Coronary artery (tissue), 2 donors: ENCODE measurements around the gene ZDHHC11B.

Experiments used
- DNase-seq: peaks from one replicate; pipeline ENCODE4 v3.0.0-alpha.2; 2017; ENCODE audit warnings: low spot score
- H3K27ac ChIP-seq, 2 donors: fragments of 200-600 bp; sonication (generic); one replicate each; pipeline ENCODE4 v1.5.1; 2016 to 2019
- H3K4me3 ChIP-seq: fragments of 200-600 bp; sonication (generic); 2 replicates; pipeline ENCODE4 v1.5.1; 2016; ENCODE audit warnings: mild to moderate bottlenecking, moderate library complexity
- TF ChIP-seq, protein P1 (sequence below): fragments of 200-600 bp; sonication (generic); IDR thresholded peaks from one replicate; pipeline ENCODE4 v1.5.1; 2019; ENCODE audit warnings: antibody characterized with exemption

ZDHHC11B gene

DNA sequence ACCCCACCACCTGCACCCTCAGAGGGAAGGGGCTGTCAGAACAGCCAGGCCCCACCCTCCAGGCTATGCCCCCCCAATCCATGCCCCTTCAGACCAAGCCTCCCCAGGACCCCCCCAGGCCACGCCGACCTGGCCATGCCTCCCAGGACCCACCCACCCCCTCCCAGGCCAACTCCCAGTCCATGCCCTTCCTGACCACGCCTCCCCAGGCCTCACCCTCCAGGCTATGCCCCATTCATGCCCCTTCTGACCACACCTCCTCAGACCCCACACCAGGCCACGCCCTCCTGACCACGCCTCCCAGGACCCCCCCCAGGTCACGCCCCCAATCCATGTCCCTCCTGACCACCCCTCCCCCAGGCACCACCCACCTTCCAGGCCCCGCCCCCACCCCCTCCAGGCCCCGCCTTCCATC lies 119.0 kb downstream of the ZDHHC11B start:
- no peak for DNase-seq

DNA sequence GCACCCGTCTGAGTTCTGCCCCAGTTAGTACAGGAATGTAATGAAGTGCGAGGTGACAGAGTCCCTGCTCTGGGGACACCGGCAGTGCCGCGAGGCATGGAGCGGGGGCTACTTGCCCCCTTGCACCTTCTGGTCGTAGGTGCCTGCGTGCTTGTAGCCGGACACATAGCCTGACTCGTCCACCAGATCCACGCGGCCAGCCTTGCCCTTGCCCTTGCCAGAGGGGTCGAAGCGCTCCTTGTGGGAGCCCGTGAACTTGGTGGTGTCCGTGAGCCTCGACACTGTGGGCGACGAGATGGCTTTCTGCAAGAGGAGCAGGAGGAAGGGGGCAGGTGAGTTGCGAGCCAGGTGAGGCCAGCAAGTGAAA lies 119.6 kb downstream of the ZDHHC11B start:
- Histone ChIP-seq H3K27ac (no peak overlapping the region), H3K4me3 (no peak overlapping the region)
- DNase-seq = no peak
- TF ChIP-seq, protein P1, sequence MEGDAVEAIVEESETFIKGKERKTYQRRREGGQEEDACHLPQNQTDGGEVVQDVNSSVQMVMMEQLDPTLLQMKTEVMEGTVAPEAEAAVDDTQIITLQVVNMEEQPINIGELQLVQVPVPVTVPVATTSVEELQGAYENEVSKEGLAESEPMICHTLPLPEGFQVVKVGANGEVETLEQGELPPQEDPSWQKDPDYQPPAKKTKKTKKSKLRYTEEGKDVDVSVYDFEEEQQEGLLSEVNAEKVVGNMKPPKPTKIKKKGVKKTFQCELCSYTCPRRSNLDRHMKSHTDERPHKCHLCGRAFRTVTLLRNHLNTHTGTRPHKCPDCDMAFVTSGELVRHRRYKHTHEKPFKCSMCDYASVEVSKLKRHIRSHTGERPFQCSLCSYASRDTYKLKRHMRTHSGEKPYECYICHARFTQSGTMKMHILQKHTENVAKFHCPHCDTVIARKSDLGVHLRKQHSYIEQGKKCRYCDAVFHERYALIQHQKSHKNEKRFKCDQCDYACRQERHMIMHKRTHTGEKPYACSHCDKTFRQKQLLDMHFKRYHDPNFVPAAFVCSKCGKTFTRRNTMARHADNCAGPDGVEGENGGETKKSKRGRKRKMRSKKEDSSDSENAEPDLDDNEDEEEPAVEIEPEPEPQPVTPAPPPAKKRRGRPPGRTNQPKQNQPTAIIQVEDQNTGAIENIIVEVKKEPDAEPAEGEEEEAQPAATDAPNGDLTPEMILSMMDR = no peak

More for the DNA sequence above, 119.0 kb downstream of the ZDHHC11B start:
- TF ChIP-seq, protein P1 = no peak
- Histone ChIP-seq H3K27ac (no peak overlapping the region), H3K4me3 (no peak overlapping the region)

DNA sequence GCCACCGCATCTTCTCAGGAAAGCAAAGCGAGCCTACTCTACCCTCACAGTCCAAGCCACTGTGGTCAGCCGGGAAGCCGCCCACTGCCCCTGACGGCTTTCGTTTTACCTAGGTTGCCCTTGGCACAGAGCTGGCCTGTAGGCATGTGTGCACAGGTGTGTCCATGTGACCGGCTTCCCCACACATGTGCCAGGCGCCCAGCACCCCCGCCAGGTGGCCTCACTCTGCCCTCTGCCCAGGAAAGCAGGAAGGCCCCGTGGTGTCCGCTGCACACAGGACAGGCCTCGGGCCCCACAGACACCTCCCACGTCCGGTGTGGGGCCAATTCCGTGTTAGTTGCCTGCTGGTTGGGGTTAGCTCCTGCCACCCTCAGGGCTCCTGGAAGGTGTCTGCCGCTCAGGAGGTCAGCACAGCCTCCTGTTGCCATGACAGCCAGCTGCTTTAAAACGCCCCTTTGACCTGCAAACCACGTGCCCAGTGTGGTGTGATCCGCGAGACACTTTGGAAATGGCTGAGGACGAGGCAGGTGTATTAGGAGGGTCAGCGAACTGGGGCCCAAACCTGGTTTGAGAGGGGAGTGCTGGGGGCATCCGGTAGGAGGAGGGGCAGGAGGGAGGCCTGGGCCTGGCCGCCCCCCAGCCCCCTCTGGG lies 120.1 kb downstream of the ZDHHC11B start:
- no peak for DNase-seq
- Histone ChIP-seq H3K27ac (no peak overlapping the region), H3K4me3 (no peak overlapping the region)
- TF ChIP-seq, protein P1 = no peak

DNA sequence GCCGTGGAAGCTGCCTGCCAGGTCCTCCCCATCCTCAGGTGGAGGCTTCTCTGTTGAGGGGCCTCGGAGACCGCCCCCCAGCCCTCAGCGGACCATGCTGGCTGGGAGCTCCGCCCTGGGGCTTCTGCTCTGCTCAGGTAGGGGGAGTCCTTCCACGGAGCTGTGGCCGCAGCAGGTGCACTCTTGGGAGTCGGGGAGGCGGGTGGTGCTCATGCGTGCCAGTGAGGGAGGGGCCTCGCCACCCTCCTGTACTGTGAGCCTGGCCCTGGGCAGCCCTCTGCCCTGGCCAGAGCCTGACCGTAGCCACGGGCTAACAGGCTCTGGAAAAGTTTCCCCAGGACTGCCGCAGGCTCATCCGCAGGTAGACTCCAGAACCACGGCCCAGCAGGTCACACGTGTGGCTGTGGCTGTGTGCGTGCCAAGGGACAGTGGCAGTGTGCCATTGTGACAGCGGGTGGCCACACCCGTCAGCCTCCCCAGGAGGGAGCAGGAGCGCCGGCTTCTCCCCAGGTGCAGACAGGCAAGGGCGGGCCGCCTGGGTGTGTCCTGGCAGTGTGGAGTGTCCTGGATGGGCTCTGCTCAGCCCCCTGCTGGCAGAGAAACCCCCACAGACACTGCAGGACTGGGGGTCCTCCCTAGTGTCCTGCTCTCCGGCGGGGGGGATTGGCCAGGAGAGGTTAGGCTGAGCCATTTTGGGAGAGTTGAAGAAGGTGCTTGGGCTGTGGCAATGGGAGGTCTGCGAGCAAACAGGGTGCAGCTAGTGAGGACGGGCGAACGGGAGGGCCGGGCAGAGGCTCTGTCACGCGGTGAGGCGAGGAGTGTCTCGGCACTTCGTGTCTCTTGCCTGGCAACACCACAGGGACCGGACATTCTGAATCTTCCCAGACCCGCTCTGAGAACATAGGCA lies 120.8 kb downstream of the ZDHHC11B start:
- H3K4me3 ChIP-seq = no peak overlapping the region
- DNase-seq = no peak
- H3K27ac ChIP-seq = no peak overlapping the region
- TF ChIP-seq, protein P1 = no peak

DNA sequence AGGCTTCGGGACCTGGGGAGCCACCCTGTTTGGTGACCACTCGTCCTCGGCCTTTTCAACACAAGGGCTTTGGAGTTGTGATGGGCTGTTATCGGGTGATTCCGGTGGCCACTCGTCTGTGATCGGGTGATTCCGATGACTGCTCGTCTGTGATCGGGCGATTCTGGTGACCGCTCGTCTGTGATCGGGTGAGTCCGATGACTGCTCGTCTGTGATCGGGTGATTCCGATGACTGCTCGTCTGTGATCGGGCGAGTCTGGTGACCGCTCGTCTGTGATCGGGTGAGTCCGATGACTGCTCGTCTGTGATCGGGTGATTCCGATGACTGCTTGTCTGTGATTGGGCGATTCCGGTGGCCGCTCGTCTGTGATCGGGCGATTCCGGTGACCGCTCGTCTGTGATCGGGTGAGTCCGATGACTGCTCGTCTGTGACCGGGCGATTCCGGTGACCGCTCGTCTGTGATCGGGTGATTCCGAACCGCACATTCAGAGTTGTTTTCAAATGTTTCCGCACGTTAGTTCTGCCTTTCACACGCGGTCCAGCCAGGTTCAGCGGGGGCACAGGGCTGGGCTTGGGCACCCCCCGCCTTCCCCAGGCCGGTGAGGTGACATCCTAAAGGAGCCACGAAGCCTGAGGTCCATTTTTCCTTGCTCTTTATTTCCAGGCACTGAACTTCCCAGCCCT lies 121.6 kb downstream of the ZDHHC11B start:
- no peak overlapping the region for H3K27ac ChIP-seq
- H3K4me3 ChIP-seq = no peak overlapping the region
- TF ChIP-seq, protein P1 = no peak
- DNase-seq = no peak

DNA sequence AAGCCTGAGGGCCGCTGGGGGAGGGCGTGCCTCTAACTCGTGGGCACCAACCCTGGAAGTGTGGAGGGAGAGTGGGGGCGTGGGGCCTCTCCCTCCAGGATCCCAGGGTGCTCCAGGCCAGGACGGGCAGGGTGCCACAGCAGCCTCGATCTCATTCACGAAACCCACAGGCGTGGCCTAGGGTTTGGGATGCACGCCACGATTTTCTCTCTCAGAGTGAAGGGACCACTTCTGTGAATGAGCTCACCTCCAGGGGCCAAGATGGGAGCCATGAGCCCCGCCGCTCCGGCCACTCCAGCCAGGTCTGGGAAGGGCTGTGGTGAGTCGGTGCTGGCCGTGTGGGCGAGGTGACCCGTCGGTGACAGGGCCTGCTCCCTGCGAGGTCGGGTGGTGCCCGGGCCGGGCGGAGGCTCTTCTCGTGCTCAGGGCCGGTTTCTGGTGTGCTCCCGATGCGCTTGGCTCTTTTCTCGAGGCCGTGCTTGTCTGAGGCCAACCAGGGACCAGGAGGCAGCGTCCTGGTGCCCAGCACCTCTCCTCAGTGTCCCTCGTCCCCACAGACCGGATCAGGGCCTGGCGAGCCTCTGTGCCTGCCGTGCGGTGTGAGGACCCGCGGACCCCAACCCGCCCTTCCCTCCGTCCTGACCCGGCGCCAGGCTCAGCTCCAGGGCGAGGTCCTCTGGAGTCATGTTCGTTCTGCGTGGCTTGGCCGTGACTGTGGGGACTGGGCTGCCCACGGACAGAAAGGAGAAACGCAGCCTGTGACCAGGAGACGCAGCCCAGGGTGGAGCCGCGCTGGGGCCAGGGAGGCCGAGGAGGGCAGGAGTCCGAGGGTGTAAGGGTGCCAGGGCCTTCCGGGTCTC lies 122.4 kb downstream of the ZDHHC11B start:
- TF ChIP-seq, protein P1 = no peak
- no peak overlapping the region for H3K4me3 ChIP-seq
- no peak overlapping the region for H3K27ac ChIP-seq
- DNase-seq = no peak
